ENCODE measurements around the gene GCNT1. TPM values are rescaled to one million over a fixed set of nuclear protein-coding genes. Genes with fewer than 3 reads are reported as not detected.
A peak's percentile ranks its signal among the peaks of the same experiment; 100 is the strongest.

GCNT1 gene
- total and polyA plus RNA-seq, 2 of the 13 experiments (the other 11 are each of a cell fraction or from before 2014, with no cell fraction given) = 0.55 to 1.7 TPM

- TF ChIP-seq, protein P1, sequence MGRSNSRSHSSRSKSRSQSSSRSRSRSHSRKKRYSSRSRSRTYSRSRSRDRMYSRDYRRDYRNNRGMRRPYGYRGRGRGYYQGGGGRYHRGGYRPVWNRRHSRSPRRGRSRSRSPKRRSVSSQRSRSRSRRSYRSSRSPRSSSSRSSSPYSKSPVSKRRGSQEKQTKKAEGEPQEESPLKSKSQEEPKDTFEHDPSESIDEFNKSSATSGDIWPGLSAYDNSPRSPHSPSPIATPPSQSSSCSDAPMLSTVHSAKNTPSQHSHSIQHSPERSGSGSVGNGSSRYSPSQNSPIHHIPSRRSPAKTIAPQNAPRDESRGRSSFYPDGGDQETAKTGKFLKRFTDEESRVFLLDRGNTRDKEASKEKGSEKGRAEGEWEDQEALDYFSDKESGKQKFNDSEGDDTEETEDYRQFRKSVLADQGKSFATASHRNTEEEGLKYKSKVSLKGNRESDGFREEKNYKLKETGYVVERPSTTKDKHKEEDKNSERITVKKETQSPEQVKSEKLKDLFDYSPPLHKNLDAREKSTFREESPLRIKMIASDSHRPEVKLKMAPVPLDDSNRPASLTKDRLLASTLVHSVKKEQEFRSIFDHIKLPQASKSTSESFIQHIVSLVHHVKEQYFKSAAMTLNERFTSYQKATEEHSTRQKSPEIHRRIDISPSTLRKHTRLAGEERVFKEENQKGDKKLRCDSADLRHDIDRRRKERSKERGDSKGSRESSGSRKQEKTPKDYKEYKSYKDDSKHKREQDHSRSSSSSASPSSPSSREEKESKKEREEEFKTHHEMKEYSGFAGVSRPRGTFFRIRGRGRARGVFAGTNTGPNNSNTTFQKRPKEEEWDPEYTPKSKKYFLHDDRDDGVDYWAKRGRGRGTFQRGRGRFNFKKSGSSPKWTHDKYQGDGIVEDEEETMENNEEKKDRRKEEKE (IDR thresholded peaks at IDR 0.05) = no peak
- no peak for TF ChIP-seq ZNF253 (CRISPR knock-in tag; IDR thresholded peaks at IDR 0.05; ENCODE audit: borderline replicate concordance)
- no peak for TF ChIP-seq TBP (CRISPR knock-in tag; IDR thresholded peaks at IDR 0.05)
- 0 out of 2 replicates have a peak, but pooled peaks have one; percentile 7 for TF ChIP-seq HNF4G (IDR thresholded peaks at IDR 0.05; ENCODE audit: borderline replicate concordance, low read depth, low read length)
- TF ChIP-seq HNF4G (CRISPR knock-in tag; IDR thresholded peaks at IDR 0.05; ENCODE audit: borderline replicate concordance, low read depth) = no peak
- no peak for TF ChIP-seq PLRG1 (conservative IDR thresholded peaks at IDR 0.05)
- peak; percentile 89 for TF ChIP-seq NR2F6 (IDR thresholded peaks at IDR 0.05)
- TF ChIP-seq NR2F6 (CRISPR knock-in tag; IDR thresholded peaks at IDR 0.05) = peak; percentile 84
- no peak for TF ChIP-seq NFKB2 (CRISPR knock-in tag; IDR thresholded peaks at IDR 0.05; ENCODE audit: borderline replicate concordance)
- no peak for TF ChIP-seq ZNF350 (CRISPR knock-in tag; IDR thresholded peaks at IDR 0.05; ENCODE audit: borderline replicate concordance, low read depth)
- TF ChIP-seq, protein P2, sequence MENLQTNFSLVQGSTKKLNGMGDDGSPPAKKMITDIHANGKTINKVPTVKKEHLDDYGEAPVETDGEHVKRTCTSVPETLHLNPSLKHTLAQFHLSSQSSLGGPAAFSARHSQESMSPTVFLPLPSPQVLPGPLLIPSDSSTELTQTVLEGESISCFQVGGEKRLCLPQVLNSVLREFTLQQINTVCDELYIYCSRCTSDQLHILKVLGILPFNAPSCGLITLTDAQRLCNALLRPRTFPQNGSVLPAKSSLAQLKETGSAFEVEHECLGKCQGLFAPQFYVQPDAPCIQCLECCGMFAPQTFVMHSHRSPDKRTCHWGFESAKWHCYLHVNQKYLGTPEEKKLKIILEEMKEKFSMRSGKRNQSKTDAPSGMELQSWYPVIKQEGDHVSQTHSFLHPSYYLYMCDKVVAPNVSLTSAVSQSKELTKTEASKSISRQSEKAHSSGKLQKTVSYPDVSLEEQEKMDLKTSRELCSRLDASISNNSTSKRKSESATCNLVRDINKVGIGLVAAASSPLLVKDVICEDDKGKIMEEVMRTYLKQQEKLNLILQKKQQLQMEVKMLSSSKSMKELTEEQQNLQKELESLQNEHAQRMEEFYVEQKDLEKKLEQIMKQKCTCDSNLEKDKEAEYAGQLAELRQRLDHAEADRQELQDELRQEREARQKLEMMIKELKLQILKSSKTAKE (CRISPR knock-in tag; IDR thresholded peaks at IDR 0.05; ENCODE audit: borderline replicate concordance) = no peak
- TF ChIP-seq ZNF543 (CRISPR knock-in tag; IDR thresholded peaks at IDR 0.05) = no peak
- peak; percentile 80 for TF ChIP-seq FOXO1 (CRISPR knock-in tag; IDR thresholded peaks at IDR 0.05)
- TF ChIP-seq, protein P3, sequence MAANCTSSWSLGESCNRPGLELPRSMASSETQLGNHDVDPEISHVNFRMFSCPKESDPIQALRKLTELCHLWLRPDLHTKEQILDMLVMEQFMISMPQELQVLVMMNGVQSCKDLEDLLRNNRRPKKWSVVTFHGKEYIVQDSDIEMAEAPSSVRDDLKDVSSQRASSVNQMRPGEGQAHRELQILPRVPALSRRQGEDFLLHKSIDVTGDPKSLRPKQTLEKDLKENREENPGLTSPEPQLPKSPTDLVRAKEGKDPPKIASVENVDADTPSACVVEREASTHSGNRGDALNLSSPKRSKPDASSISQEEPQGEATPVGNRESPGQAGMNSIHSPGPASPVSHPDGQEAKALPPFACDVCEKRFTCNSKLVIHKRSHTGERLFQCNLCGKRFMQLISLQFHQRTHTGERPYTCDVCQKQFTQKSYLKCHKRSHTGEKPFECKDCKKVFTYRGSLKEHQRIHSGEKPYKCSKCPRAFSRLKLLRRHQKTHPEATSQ (CRISPR knock-in tag; IDR thresholded peaks at IDR 0.05; ENCODE audit: borderline replicate concordance) = no peak; the same call in 1 of the 2 replicates
- peak; percentile 82 for TF ChIP-seq CEBPG (CRISPR knock-in tag; IDR thresholded peaks at IDR 0.05)
- TF ChIP-seq EP300 (IDR thresholded peaks at IDR 0.05; ENCODE audit: low read depth in 2 of 2, low read length in 2 of 2) = peak; percentile 78 to 96; a peak in 3 of 4 replicates
- peak; percentile 90 for TF ChIP-seq EP300 (CRISPR knock-in tag; IDR thresholded peaks at IDR 0.05; ENCODE audit: borderline replicate concordance)
- no peak for TF ChIP-seq SNAPC2 (CRISPR knock-in tag; IDR thresholded peaks at IDR 0.05)
- TF ChIP-seq ZNF773 (CRISPR knock-in tag; IDR thresholded peaks at IDR 0.05; ENCODE audit: borderline replicate concordance) = no peak
- TF ChIP-seq BRD4 (CRISPR knock-in tag; IDR thresholded peaks at IDR 0.05) = no peak
- TF ChIP-seq TBX3 (IDR thresholded peaks at IDR 0.05; ENCODE audit: borderline replicate concordance) = peak; percentile 93
- TF ChIP-seq, protein P4, sequence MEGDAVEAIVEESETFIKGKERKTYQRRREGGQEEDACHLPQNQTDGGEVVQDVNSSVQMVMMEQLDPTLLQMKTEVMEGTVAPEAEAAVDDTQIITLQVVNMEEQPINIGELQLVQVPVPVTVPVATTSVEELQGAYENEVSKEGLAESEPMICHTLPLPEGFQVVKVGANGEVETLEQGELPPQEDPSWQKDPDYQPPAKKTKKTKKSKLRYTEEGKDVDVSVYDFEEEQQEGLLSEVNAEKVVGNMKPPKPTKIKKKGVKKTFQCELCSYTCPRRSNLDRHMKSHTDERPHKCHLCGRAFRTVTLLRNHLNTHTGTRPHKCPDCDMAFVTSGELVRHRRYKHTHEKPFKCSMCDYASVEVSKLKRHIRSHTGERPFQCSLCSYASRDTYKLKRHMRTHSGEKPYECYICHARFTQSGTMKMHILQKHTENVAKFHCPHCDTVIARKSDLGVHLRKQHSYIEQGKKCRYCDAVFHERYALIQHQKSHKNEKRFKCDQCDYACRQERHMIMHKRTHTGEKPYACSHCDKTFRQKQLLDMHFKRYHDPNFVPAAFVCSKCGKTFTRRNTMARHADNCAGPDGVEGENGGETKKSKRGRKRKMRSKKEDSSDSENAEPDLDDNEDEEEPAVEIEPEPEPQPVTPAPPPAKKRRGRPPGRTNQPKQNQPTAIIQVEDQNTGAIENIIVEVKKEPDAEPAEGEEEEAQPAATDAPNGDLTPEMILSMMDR (CRISPR knock-in tag; IDR thresholded peaks at IDR 0.05) = no peak
- peak; percentile 97 for TF ChIP-seq ISL2 (CRISPR knock-in tag; IDR thresholded peaks at IDR 0.05)
Observed at GRCh38 chr9:76423216-76424177, 35.5 kb upstream of the GCNT1 start (continued).
